ENCODE measurements around the gene IL17D. TPM values are rescaled to one million over a fixed set of nuclear protein-coding genes. Genes with fewer than 3 reads are reported as not detected.

The IL17D gene
- total RNA-seq, 1 donor from 2014 or later, result not detected

DNA sequence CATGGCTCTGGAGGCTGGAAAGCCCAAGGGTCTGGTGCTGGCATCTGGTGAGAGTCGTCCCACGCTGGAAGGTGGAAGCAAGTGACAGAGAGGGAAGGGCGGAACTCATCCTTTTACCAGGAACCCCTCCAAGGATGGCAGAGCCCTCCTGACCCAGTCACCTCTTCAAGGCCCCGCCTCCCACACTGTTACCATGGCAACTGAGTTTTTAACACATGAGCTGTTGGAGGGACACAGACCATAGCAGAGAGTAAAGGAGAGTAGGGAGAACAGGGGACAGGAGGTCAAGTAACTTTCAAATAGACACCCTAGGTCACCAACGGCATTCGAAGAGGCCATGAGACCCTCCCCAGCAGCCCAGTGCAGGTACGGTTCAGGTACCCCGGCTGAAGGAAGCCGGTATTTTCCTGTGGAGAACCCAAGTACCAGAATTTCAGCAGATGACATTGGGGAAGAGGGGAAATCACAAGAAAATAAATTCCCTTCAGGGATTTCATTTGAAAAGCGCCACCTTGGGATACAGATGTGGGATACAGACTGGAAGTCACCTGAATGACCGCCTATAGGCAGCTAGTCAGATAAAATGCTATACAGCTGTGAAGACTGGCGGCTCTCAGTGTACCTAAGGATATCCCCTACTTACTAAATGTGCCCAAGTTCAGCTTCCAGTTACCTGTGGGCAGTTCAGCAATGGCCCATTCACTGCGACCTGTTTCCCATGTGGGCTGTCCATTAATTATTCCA is 8.0 kb downstream of the IL17D start:
- Mint-ChIP-seq H3K27me3 (peaks cover 7% of the 10 kb centered on the region), H3K9me3 (no peaks in the 10 kb centered on the region), H3K4me1 (peaks cover 7% of the 10 kb centered on the region), H3K36me3 (ENCODE audit: low read depth) (no peaks in the 10 kb centered on the region), H3K4me3 (no peak overlapping the region), H3K27ac (no peak overlapping the region)
- intact Hi-C loops (cut with micrococcal nuclease), result loop anchor here (1.0 kb wide), 3 partner anchors 117 to 216 kb away; no protein-coding TSS in a partner anchor
- ChIA-PET CTCF (interaction anchor here (0.7 to 1.3 kb wide), 8 partner anchors 78 to 219 kb away, joined by 3 to 7 read pairs (median 4); no protein-coding TSS in a partner anchor), POLR2A (no interaction called here)
- DNase-seq, result no peak
- ATAC-seq (ENCODE audit: low read depth), result no peak
- TF ChIP-seq, protein P1, sequence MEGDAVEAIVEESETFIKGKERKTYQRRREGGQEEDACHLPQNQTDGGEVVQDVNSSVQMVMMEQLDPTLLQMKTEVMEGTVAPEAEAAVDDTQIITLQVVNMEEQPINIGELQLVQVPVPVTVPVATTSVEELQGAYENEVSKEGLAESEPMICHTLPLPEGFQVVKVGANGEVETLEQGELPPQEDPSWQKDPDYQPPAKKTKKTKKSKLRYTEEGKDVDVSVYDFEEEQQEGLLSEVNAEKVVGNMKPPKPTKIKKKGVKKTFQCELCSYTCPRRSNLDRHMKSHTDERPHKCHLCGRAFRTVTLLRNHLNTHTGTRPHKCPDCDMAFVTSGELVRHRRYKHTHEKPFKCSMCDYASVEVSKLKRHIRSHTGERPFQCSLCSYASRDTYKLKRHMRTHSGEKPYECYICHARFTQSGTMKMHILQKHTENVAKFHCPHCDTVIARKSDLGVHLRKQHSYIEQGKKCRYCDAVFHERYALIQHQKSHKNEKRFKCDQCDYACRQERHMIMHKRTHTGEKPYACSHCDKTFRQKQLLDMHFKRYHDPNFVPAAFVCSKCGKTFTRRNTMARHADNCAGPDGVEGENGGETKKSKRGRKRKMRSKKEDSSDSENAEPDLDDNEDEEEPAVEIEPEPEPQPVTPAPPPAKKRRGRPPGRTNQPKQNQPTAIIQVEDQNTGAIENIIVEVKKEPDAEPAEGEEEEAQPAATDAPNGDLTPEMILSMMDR (IDR thresholded peaks at IDR 0.05), result no peak

DNA sequence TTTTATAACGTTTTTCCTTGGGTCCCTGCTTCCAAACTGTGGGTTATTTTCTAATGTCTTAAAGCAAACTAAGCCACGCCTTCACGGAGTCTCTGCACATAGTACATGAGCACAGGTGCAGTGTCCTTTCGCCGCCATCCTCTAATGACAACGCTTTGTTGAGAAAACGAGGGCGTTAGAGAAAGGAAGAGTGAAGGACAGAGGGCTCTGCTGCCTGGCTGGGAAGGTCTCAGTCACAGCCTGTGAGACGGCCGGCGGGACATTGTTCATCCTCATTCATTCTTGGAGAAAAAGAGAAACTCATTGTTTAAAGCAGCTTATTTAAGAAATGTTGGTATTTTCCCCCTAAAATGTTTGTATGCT is 9.5 kb downstream of the IL17D start:
- intact Hi-C loops (cut with micrococcal nuclease), result loop anchor here (1.0 kb wide), 1 partner anchor 8 kb away; no protein-coding TSS in a partner anchor
- ChIA-PET CTCF (no interaction called here), POLR2A (no interaction called here)

DNA sequence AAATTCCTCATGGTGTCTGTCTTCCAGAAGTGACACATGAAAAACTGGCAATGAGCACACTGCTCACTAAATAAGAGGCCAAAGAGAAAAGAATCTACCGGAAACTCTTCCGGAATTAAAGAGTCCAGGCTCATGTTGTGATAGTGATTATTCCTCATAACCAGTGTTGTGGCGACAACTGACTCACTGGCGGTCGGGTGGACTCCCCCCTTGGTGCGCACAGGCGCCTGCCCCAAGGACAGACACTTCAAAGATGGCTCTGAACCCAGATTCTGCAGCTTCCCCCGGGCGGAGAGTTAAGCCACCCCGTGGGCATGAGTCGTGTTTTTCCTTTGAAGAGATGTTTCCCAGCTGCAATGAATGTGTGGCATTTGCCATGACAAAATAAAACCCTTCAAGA is 10.3 kb downstream of the IL17D start:
- ChIA-PET POLR2A (no interaction called here), CTCF (interaction anchor here (1.1 to 1.7 kb wide), 2 partner anchors 218 to 221 kb away, joined by 4 read pairs; no protein-coding TSS in a partner anchor)
- no peak overlapping the region for H3K27ac Mint-ChIP-seq
- intact Hi-C loops (cut with micrococcal nuclease), result loop anchor here (1.0 kb wide), 1 partner anchor 8 kb away; no protein-coding TSS in a partner anchor
- no peaks in the 10 kb centered on the region for H3K9me3 Mint-ChIP-seq
- TF ChIP-seq, protein P1 (IDR thresholded peaks at IDR 0.05), result no peak
- peaks cover 7% of the 10 kb centered on the region for H3K4me1 Mint-ChIP-seq
- ATAC-seq (ENCODE audit: low read depth) (no peak), DNase-seq (no peak)
- H3K36me3 Mint-ChIP-seq (ENCODE audit: low read depth), result no peaks in the 10 kb centered on the region
- H3K4me3 Mint-ChIP-seq, result no peak overlapping the region
- peaks cover 7% of the 10 kb centered on the region for H3K27me3 Mint-ChIP-seq

More for the DNA sequence above, 9.5 kb downstream of the IL17D start:
- ATAC-seq (ENCODE audit: low read depth) (no peak), DNase-seq (no peak)
- Mint-ChIP-seq H3K36me3 (ENCODE audit: low read depth) (no peaks in the 10 kb centered on the region), H3K27me3 (peaks cover 7% of the 10 kb centered on the region), H3K27ac (no peak overlapping the region), H3K4me3 (no peak overlapping the region), H3K9me3 (no peaks in the 10 kb centered on the region), H3K4me1 (peaks cover 7% of the 10 kb centered on the region)
- TF ChIP-seq, protein P1 (IDR thresholded peaks at IDR 0.05), result no peak

DNA sequence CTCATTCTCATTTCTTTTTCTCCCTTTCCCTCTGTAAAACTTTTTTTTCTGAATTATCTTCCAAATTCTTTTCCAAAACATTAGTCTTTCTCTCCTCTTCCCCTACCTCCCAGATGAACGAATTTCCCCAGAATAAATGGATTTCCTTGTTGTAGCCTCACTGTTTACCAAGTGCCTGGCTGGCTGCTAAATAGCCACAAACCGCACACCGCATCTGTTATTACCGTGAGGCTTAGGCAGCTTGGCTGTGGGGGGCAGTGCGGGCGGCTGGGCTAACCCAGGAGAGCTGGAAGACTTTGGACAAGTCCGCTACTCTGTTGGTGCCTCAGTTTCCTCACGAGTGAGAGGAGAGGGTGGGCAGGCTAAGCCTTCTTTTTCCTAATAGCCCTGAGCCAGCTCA is 10.7 kb downstream of the IL17D start:
- ATAC-seq (ENCODE audit: low read depth) (no peak), DNase-seq (no peak)
- H3K4me3 Mint-ChIP-seq, result no peak overlapping the region
- ChIA-PET POLR2A (no interaction called here), CTCF (interaction anchor here (1.1 to 1.7 kb wide), 2 partner anchors 218 to 221 kb away, joined by 4 read pairs; no protein-coding TSS in a partner anchor)
- H3K36me3 Mint-ChIP-seq (ENCODE audit: low read depth), result no peaks in the 10 kb centered on the region
- peaks cover 7% of the 10 kb centered on the region for H3K27me3 Mint-ChIP-seq
- no peaks in the 10 kb centered on the region for H3K9me3 Mint-ChIP-seq
- TF ChIP-seq, protein P1 (IDR thresholded peaks at IDR 0.05), result no peak
- no peak overlapping the region for H3K27ac Mint-ChIP-seq
- intact Hi-C loops (cut with micrococcal nuclease), result no loop called here
- peaks cover 7% of the 10 kb centered on the region for H3K4me1 Mint-ChIP-seq

DNA sequence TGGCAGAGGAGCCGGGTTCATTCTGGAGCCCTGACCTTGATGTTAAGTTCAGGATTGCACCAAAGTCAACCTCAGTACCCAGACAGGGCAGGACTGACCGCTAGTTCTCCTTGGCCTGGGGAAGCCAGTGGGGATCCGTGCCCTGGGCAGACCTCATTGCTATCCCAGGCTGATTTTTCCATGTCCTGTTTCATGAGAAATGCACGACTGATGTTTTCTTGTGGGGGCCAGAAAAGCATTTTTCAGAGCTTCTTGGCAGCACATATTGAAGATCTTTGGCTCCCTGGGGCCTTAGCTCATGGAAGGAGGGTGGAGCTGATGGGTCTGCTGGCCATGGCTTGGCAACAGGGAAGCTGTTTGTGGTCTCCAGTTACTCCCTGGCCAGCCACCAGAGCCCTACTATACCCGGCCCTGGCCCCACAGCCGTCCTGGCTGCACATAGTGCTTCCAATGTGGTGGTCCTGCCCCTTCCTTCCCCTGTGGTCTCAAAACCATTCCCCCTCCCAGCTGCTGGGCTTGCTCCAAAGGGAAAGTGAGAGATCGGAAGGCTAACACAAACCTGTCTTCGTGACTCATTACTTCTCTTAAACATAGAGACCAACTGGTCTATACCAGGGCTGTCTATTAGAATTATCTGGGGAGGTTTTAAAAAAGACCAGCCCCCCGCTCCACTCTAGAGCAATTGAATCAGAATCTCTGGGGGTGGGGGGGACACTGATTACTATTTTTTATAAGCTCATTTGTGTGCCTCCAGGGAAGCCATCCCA is 11.2 kb downstream of the IL17D start:
- intact Hi-C loops (cut with micrococcal nuclease), result no loop called here

More for the DNA sequence above, 11.2 kb downstream of the IL17D start:
- no peak for DNase-seq
- Mint-ChIP-seq H3K4me3 (no peak overlapping the region), H3K27ac (no peak overlapping the region), H3K27me3 (peaks cover 7% of the 10 kb centered on the region), H3K9me3 (no peaks in the 10 kb centered on the region), H3K36me3 (ENCODE audit: low read depth) (no peaks in the 10 kb centered on the region), H3K4me1 (peaks cover 7% of the 10 kb centered on the region)
- no peak for ATAC-seq (ENCODE audit: low read depth)
- TF ChIP-seq, protein P1 (IDR thresholded peaks at IDR 0.05), result no peak
- ChIA-PET CTCF (interaction anchor here (0.7 to 1.7 kb wide), 3 partner anchors 17 to 222 kb away, joined by 3 to 4 read pairs (median 4); no protein-coding TSS in a partner anchor), POLR2A (no interaction called here)

Data from activated B cell treated with CpG ODN at 0.5 μM for 24 hours (primary cell).